ENCODE measurements around the gene KCNJ8. TPM values are rescaled to one million over a fixed set of nuclear protein-coding genes. Genes with fewer than 3 reads are reported as not detected.

The KCNJ8 gene
- total RNA-seq, 1 donor = not detected

GRCh38 chr12:21766403-21766802 is 8.1 kb downstream of the KCNJ8 start:
- Histone ChIP-seq H3K4me3 (ENCODE audit: low read length) (no peak overlapping the region), H3K9me3 (ENCODE audit: low read depth, low read length) (no peaks in the 10 kb centered on the region), H3K4me1 (ENCODE audit: insufficient read depth, low read length) (no peaks in the 10 kb centered on the region), H3K27me3 (ENCODE audit: insufficient read depth, low read length) (no peaks in the 10 kb centered on the region)

DNA sequence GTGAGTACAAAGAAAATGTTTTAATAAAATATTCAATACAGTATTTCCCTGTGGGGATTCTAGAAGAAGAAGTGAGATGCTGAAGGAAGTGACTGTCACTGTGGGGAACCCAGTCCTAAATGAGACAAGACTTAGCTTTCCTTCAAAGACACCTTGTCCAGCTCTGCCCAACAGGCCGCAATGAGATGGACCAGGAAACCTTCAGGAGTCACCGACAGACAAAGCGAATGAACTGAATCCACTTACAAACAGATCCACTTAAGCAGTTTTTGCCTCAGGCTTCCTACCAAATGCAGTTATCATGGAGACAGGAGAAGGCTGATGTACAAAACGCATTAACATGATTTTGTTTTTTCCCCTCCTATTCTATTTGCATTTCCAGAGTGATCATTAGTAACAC is 9.6 kb downstream of the KCNJ8 start:
- H3K4me1 ChIP-seq (ENCODE audit: insufficient read depth, low read length) = no peaks in the 10 kb centered on the region
- no peaks in the 10 kb centered on the region for H3K9me3 ChIP-seq (ENCODE audit: low read depth, low read length)
- no peak overlapping the region for H3K4me3 ChIP-seq (ENCODE audit: low read length)
- H3K27me3 ChIP-seq (ENCODE audit: insufficient read depth, low read length) = no peaks in the 10 kb centered on the region

- no peaks in the 10 kb centered on the region for H3K4me1 ChIP-seq (ENCODE audit: insufficient read depth, low read length)
- no peaks in the 10 kb centered on the region for H3K9me3 ChIP-seq (ENCODE audit: low read depth, low read length)
- no peak overlapping the region for H3K4me3 ChIP-seq (ENCODE audit: low read length)
- H3K27me3 ChIP-seq (ENCODE audit: insufficient read depth, low read length) = no peaks in the 10 kb centered on the region
These were observed 10.4 kb downstream of the KCNJ8 start for GRCh38 chr12:21764065-21764464.

GRCh38 chr12:21763531-21763930 is 11.0 kb downstream of the KCNJ8 start:
- Histone ChIP-seq H3K4me3 (ENCODE audit: low read length) (no peak overlapping the region), H3K27me3 (ENCODE audit: insufficient read depth, low read length) (no peaks in the 10 kb centered on the region), H3K9me3 (ENCODE audit: low read depth, low read length) (no peaks in the 10 kb centered on the region), H3K4me1 (ENCODE audit: insufficient read depth, low read length) (no peaks in the 10 kb centered on the region)

GRCh38 chr12:21759737-21760136 is 14.8 kb downstream of the KCNJ8 start:
- Histone ChIP-seq H3K4me1 (ENCODE audit: insufficient read depth, low read length) (no peaks in the 10 kb centered on the region), H3K27me3 (ENCODE audit: insufficient read depth, low read length) (no peaks in the 10 kb centered on the region), H3K4me3 (ENCODE audit: low read length) (no peak overlapping the region), H3K9me3 (ENCODE audit: low read depth, low read length) (no peaks in the 10 kb centered on the region)

DNA sequence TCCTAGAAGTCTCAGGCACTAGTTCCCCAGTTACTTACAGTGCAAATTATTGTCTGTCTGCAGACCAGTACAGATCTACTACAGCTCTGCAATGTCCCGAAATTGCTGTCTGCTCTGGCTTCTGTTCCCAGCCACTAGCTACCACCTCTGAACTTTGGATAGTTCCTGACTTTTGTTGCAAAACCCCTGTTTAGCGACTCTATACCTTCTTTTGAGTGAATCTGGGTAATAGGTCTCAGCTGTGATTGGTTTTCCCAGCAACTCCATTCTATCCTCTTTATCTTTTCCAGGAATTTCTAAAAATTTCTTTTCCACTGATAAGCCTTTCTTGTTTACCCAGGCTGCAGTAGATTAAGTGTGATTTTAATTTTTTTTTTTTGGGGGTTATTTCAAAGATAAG is 16.8 kb downstream of the KCNJ8 start:
- no peaks in the 10 kb centered on the region for H3K9me3 ChIP-seq (ENCODE audit: low read depth, low read length)
- H3K4me3 ChIP-seq (ENCODE audit: low read length) = no peak overlapping the region
- no peaks in the 10 kb centered on the region for H3K27me3 ChIP-seq (ENCODE audit: insufficient read depth, low read length)
- no peaks in the 10 kb centered on the region for H3K4me1 ChIP-seq (ENCODE audit: insufficient read depth, low read length)

- Histone ChIP-seq H3K4me1 (ENCODE audit: insufficient read depth, low read length) (no peaks in the 10 kb centered on the region), H3K4me3 (ENCODE audit: low read length) (no peak overlapping the region), H3K9me3 (ENCODE audit: low read depth, low read length) (no peaks in the 10 kb centered on the region), H3K27me3 (ENCODE audit: insufficient read depth, low read length) (no peaks in the 10 kb centered on the region)
These were observed 17.8 kb downstream of the KCNJ8 start for GRCh38 chr12:21756699-21757098.

GRCh38 chr12:21751517-21751916 is 23.0 kb downstream of the KCNJ8 start:
- H3K27me3 ChIP-seq (ENCODE audit: insufficient read depth, low read length) = no peaks in the 10 kb centered on the region
- H3K4me1 ChIP-seq (ENCODE audit: insufficient read depth, low read length) = no peaks in the 10 kb centered on the region
- no peak overlapping the region for H3K4me3 ChIP-seq (ENCODE audit: low read length)
- no peaks in the 10 kb centered on the region for H3K9me3 ChIP-seq (ENCODE audit: low read depth, low read length)

DNA sequence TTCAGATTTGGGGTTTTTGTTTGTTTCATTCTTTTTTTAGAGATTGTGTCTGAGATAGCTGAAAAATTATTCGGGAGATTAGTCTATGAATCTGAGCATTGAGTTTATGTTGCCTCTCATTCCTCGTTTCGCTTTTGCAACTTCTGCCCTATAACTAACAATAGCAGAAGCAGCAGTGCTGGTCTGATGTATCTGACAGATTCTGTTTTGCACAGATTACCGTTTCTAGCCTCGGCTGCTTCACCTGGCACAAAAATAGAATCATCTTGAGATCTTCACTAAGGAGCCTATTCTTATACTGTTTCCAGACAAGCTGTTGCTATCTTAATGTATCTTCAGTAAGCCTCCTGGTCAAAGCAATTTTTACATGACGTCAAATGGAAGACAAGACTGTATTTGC is 29.2 kb downstream of the KCNJ8 start:
- Histone ChIP-seq H3K4me1 (ENCODE audit: insufficient read depth, low read length) (no peaks in the 10 kb centered on the region), H3K9me3 (ENCODE audit: low read depth, low read length) (no peaks in the 10 kb centered on the region), H3K27me3 (ENCODE audit: insufficient read depth, low read length) (no peaks in the 10 kb centered on the region), H3K4me3 (ENCODE audit: low read length) (no peak overlapping the region)

DNA sequence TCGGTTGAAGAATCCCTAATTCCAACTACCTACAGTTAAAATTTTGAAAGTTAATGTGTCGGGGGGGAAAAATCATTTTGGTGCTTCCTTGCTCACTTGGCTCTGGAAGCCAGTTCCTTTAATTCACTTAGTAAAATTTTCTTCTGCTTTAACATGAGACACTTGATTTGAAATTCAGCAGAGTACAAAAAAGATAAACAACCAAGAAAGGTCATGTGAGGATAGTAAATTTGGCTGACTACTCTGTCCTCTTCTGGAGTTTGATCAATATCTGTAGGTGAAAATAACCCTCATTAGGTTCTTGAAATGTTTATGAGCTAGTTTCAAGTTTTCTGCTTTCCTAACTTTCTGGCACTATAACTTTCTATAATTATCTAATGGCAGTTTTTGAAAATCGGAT is 43.4 kb downstream of the KCNJ8 start:
- Histone ChIP-seq H3K4me1 (ENCODE audit: insufficient read depth, low read length) (no peaks in the 10 kb centered on the region), H3K4me3 (ENCODE audit: low read length) (no peak overlapping the region), H3K9me3 (ENCODE audit: low read depth, low read length) (no peaks in the 10 kb centered on the region), H3K27me3 (ENCODE audit: insufficient read depth, low read length) (no peaks in the 10 kb centered on the region)

- no peaks in the 10 kb centered on the region for H3K9me3 ChIP-seq (ENCODE audit: low read depth, low read length)
- H3K4me3 ChIP-seq (ENCODE audit: low read length) = no peak overlapping the region
- H3K4me1 ChIP-seq (ENCODE audit: insufficient read depth, low read length) = no peaks in the 10 kb centered on the region
- H3K27me3 ChIP-seq (ENCODE audit: insufficient read depth, low read length) = no peaks in the 10 kb centered on the region
These were observed 48.8 kb downstream of the KCNJ8 start for GRCh38 chr12:21725731-21726130.

DNA sequence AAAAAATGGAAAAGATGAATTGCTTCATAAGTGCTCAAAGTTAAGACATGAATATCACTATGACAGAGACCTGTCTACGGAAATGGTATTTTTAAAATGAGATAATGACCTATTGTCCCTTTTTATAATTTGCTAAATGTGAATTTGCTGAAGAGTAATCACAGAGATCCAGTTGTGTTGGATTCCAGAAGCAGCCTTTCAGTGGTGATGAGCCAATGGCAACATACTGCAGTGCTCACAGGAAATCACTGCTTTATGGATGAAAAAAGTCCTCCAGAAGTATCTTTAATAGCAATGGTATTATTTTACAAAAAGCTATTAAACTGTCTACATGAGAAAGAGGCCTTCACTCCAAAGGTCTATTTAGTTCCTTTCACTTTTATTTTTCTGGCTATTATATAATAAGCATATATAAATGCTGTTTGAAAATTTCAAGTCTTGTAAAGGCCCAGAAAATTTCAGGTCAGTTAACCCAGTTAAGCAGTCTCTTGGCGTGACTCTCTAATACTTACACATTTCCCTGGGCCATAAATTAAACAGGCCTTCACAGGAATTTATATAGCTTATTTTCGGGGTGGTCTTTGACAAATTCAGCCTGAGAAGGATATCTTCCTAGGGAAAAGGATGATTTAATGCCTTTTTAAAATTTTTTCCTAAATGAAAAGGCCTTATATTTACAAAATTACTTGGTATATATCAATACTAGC is 55.4 kb downstream of the KCNJ8 start:
- Histone ChIP-seq H3K4me1 (ENCODE audit: insufficient read depth, low read length) (no peaks in the 10 kb centered on the region), H3K9me3 (ENCODE audit: low read depth, low read length) (no peaks in the 10 kb centered on the region), H3K4me3 (ENCODE audit: low read length) (no peak overlapping the region), H3K27me3 (ENCODE audit: insufficient read depth, low read length) (no peaks in the 10 kb centered on the region)

GRCh38 chr12:21718403-21718802 is 56.1 kb downstream of the KCNJ8 start:
- Histone ChIP-seq H3K4me3 (ENCODE audit: low read length) (no peak overlapping the region), H3K9me3 (ENCODE audit: low read depth, low read length) (no peaks in the 10 kb centered on the region), H3K27me3 (ENCODE audit: insufficient read depth, low read length) (no peaks in the 10 kb centered on the region), H3K4me1 (ENCODE audit: insufficient read depth, low read length) (no peaks in the 10 kb centered on the region)

GRCh38 chr12:21717767-21718166 is 56.7 kb downstream of the KCNJ8 start:
- Histone ChIP-seq H3K9me3 (ENCODE audit: low read depth, low read length) (no peaks in the 10 kb centered on the region), H3K4me1 (ENCODE audit: insufficient read depth, low read length) (no peaks in the 10 kb centered on the region), H3K27me3 (ENCODE audit: insufficient read depth, low read length) (no peaks in the 10 kb centered on the region), H3K4me3 (ENCODE audit: low read length) (no peak overlapping the region)

GRCh38 chr12:21715386-21715785 is 59.1 kb downstream of the KCNJ8 start:
- H3K4me3 ChIP-seq (ENCODE audit: low read length) = no peak overlapping the region
- no peaks in the 10 kb centered on the region for H3K27me3 ChIP-seq (ENCODE audit: insufficient read depth, low read length)
- no peaks in the 10 kb centered on the region for H3K9me3 ChIP-seq (ENCODE audit: low read depth, low read length)
- no peaks in the 10 kb centered on the region for H3K4me1 ChIP-seq (ENCODE audit: insufficient read depth, low read length)

Measured in mononuclear cell (primary cell).